DOHH2 (cell line): ENCODE measurements around the gene RYR2.
"Not testable (repeated sequence)": the region's sequence is repeated elsewhere in the genome, so short reads cannot be mapped to it uniquely, and the experiment has no call there.

Source experiments
- H3F3A ChIP-seq: fragments of 200-600 bp; sonication (generic), shearing (Covaris generic); 2 replicates; pipeline ENCODE4 v1.6.0; 2016; ENCODE audit warnings: antibody characterized with exemption, mild to moderate bottlenecking; ENCODE audit not compliant: control insufficient read depth, insufficient read depth
- H3K27ac ChIP-seq: fragments of 200-600 bp; sonication (generic); 2 replicates; pipeline ENCODE4 v1.5.1; 2014; ENCODE audit warnings: low read depth, mild to moderate bottlenecking, low read length, moderate library complexity
- H3K27me3 ChIP-seq: fragments of 200-600 bp; sonication (generic); 2 replicates; pipeline ENCODE4 v1.6.1; 2014; ENCODE audit warnings: mild to moderate bottlenecking, low read length, mixed read lengths; ENCODE audit not compliant: control insufficient read depth
- H3K36me3 ChIP-seq: fragments of 200-600 bp; sonication (generic); 2 replicates; pipeline ENCODE4 v1.6.1; 2014; ENCODE audit warnings: mild to moderate bottlenecking, low read length, moderate library complexity, mixed read lengths; ENCODE audit not compliant: control insufficient read depth
- H3K4me1 ChIP-seq: fragments of 200-600 bp; sonication (generic); 2 replicates; pipeline ENCODE4 v1.6.1; 2014; ENCODE audit warnings: mild to moderate bottlenecking, low read length, mixed read lengths; ENCODE audit not compliant: control insufficient read depth
- H3K4me2 ChIP-seq: fragments of 200-600 bp; sonication (generic); 2 replicates; pipeline ENCODE4 v1.6.0; 2014; ENCODE audit warnings: mild to moderate bottlenecking, low read length, moderate library complexity
- H3K4me3 ChIP-seq: fragments of 200-600 bp; sonication (generic); 2 replicates; pipeline ENCODE4 v1.5.1; 2014; ENCODE audit warnings: mild to moderate bottlenecking, low read length, mixed read lengths
- H3K79me2 ChIP-seq: fragments of 200-600 bp; sonication (generic); 2 replicates; pipeline ENCODE4 v1.6.1; 2014; ENCODE audit warnings: mild to moderate bottlenecking, low read length, mixed read lengths; ENCODE audit not compliant: control insufficient read depth
- H3K9me2 ChIP-seq: fragments of 200-600 bp; sonication (generic); replicated peaks from 2 replicates; pipeline ENCODE4 v1.6.1; 2014; ENCODE audit warnings: mild to moderate bottlenecking, low read length, mixed read lengths; ENCODE audit not compliant: control insufficient read depth
- H3K9me3 ChIP-seq: fragments of 200-600 bp; sonication (generic); 2 replicates; pipeline ENCODE4 v1.6.1; 2014; ENCODE audit warnings: antibody characterized with exemption, low read length, mixed read lengths; ENCODE audit not compliant: control insufficient read depth, insufficient read depth
- H4K20me1 ChIP-seq: fragments of 200-600 bp; sonication (generic); 2 replicates; pipeline ENCODE4 v1.6.0; 2014; ENCODE audit warnings: low read depth, mild to moderate bottlenecking, antibody characterized with exemption, low read length, moderate library complexity; ENCODE audit not compliant: control insufficient read depth, insufficient read depth
- EZH2phosphoT487 ChIP-seq: fragments of 200-600 bp; sonication (generic); IDR thresholded peaks from 2 replicates; pipeline ENCODE4 v1.6.1; 2017; ENCODE audit warnings: borderline replicate concordance, mild to moderate bottlenecking, antibody characterized with exemption, low read length, moderate library complexity, mixed read lengths
- TF ChIP-seq, protein P1 (sequence below): fragments of 200-600 bp; sonication (generic); IDR thresholded peaks from one replicate; pipeline ENCODE4 v1.5.1; 2014; ENCODE audit warnings: antibody characterized with exemption, mild to moderate bottlenecking, low read depth, low read length; ENCODE audit not compliant: poor library complexity, severe bottlenecking

Gene RYR2

DNA sequence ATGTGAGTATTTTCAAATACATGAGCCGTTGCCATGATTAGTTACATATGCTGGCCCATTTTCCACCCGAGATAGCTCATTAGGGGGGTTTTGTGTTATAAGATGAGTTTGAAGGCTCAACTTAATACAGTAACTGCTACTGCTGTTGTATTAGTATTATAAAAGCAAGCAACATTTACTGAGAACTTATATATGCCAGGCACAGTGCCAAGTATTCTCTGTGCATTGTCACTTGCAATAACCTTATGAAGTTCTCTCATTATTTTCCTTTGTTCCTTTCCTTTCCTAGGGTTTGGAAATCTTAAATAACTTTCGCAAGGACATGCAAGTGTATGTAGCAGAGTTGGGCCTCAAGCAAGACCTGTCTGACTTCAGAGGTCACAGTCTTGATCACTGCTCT, 107.9 kb downstream of the RYR2 start:
- H3K27me3 ChIP-seq: no peaks in the 10 kb centered on the region
- no peaks in the 10 kb centered on the region for H3K36me3 ChIP-seq
- no peaks in the 10 kb centered on the region for H4K20me1 ChIP-seq
- no peaks in the 10 kb centered on the region for H3K79me2 ChIP-seq
- no peaks in the 10 kb centered on the region for H3K4me1 ChIP-seq
- H3K27ac ChIP-seq: no peak overlapping the region
- no peak for TF ChIP-seq EZH2phosphoT487
- TF ChIP-seq, protein P1, sequence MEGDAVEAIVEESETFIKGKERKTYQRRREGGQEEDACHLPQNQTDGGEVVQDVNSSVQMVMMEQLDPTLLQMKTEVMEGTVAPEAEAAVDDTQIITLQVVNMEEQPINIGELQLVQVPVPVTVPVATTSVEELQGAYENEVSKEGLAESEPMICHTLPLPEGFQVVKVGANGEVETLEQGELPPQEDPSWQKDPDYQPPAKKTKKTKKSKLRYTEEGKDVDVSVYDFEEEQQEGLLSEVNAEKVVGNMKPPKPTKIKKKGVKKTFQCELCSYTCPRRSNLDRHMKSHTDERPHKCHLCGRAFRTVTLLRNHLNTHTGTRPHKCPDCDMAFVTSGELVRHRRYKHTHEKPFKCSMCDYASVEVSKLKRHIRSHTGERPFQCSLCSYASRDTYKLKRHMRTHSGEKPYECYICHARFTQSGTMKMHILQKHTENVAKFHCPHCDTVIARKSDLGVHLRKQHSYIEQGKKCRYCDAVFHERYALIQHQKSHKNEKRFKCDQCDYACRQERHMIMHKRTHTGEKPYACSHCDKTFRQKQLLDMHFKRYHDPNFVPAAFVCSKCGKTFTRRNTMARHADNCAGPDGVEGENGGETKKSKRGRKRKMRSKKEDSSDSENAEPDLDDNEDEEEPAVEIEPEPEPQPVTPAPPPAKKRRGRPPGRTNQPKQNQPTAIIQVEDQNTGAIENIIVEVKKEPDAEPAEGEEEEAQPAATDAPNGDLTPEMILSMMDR: no peak
- H3K9me3 ChIP-seq: no peaks in the 10 kb centered on the region
- no peaks in the 10 kb centered on the region for H3K9me2 ChIP-seq
- H3K4me3 ChIP-seq: no peak overlapping the region
- H3K4me2 ChIP-seq: no peak overlapping the region
- no peaks in the 10 kb centered on the region for H3F3A ChIP-seq

DNA sequence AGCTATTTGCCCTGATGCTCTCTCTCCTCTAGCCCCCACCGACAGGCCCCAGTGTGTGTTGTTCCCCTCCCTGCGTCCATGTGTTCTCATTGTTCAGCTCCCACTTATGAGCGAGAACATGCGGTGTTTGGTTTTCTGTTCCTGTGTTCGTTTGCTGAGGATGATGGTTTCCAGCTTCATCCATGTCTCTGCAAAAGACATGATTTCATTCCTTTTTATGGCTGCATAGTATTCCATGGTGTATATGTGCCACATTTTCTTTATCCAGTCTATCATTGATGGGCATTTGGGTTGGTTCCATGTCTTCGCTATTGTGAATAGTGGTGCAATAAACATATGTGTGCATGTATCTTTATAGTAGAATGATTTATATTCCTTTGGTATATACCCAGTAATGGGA, 110.0 kb downstream of the RYR2 start:
- H3K4me3 ChIP-seq, H4K20me1 ChIP-seq, H3K4me1 ChIP-seq, H3K9me2 ChIP-seq, H3K4me2 ChIP-seq, H3K36me3 ChIP-seq, H3K9me3 ChIP-seq, H3K27me3 ChIP-seq, H3F3A ChIP-seq, H3K27ac ChIP-seq, H3K79me2 ChIP-seq: not testable (repeated sequence)

DNA sequence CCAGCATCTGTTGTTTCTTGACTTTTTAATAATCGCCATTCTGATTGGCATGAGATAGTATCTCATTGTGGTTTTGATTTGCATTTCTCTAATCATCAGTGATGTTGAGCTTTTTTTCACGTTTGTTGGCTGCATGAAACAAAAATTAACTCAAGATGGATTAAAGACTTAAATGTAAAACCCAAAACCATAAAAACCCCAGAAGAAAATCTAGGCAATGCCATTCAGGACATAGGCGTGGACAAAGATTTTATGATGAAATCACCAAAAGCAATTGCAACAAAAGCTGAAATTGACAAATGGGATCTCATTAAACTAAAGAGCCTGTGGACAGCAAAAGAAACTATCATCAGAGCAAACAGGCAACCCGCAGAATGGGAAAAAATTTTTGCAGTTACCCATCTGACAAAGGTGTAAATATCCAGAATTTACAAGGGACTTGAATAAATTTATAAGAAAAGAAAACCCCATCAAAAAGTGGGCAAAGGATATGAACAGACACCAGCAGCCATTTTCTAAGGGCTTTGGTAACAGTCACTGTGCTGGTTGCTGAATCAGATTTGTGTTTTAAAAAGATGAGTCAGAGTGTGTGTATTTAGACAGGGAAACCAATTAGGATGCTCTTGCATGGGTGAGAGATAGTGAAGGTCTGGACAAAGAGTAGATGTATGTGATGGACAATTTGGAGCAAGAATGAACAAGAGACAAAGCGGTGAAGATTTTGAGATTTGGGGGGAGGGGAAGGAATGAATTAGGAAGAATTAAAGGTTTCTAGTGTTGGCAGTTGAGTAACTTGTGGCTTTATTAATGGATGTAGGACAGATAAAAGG, 110.7 kb downstream of the RYR2 start:
- Histone ChIP-seq H3F3A (no peaks in the 10 kb centered on the region), H3K27ac (no peak overlapping the region), H3K36me3 (no peaks in the 10 kb centered on the region), H4K20me1 (no peaks in the 10 kb centered on the region), H3K9me3 (no peaks in the 10 kb centered on the region), H3K4me1 (no peaks in the 10 kb centered on the region), H3K79me2 (no peaks in the 10 kb centered on the region), H3K4me2 (no peak overlapping the region), H3K9me2 (no peaks in the 10 kb centered on the region), H3K4me3 (no peak overlapping the region), H3K27me3 (no peaks in the 10 kb centered on the region)
- TF ChIP-seq, protein P1: no peak
- TF ChIP-seq EZH2phosphoT487: no peak

DNA sequence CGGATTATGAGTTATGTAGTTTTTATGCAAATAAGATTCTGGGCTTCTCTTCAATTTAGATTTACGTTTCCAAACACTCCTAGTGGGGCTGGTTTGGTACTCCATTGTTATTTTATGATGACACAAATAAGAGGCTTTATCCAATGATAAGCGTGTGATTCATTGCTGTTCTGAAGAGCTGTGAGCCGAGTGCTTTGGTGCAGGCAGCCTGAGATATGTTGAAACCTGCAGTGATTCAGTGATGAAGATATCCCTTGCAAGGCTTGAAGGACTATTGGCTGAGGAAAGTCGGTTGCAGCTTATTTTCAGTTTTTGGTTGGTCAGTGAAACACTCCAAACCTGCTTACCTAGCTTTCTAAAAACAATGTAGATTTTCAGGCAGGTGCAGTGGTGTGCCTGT, 112.2 kb downstream of the RYR2 start:
- Histone ChIP-seq H3F3A (no peaks in the 10 kb centered on the region), H3K9me3 (no peaks in the 10 kb centered on the region), H4K20me1 (no peaks in the 10 kb centered on the region), H3K27me3 (no peaks in the 10 kb centered on the region), H3K9me2 (no peaks in the 10 kb centered on the region), H3K36me3 (no peaks in the 10 kb centered on the region), H3K79me2 (no peaks in the 10 kb centered on the region), H3K27ac (no peak overlapping the region), H3K4me3 (no peak overlapping the region), H3K4me1 (no peaks in the 10 kb centered on the region), H3K4me2 (no peak overlapping the region)
- TF ChIP-seq, protein P1: no peak
- TF ChIP-seq EZH2phosphoT487: no peak
